Caco-2 (cell line): Measurements from ENCODE around the gene FNDC7. TPM values are rescaled to one million over a fixed set of nuclear protein-coding genes. Genes with fewer than 3 reads are reported as not detected.

Experiments
- BruUV-seq: library from RNA; stranded (reverse); fragments of 400-500 nt; replicated peaks from 2 replicates; lab custom pipeline; 2021; lab: Mats Ljungman, UMichigan
- CTCF ChIA-PET: fragments of 300-600 bp; sonication (Branson Sonifier 250); formaldehyde crosslinking; loops from one replicate; lab custom pipeline; 2022; ENCODE audit warnings: antibody characterized with exemption; lab: Charles Lee
- POLR2A ChIA-PET: fragments of 300-600 bp; sonication (Branson Sonifier 250); formaldehyde crosslinking; loops from one replicate; lab custom pipeline; 2022; ENCODE audit warnings: antibody characterized with exemption; lab: Charles Lee
- DNase-seq, 2 experiments: peaks; one replicate each; pipeline versions ENCODE4 v3.0.0 to v3.0.0-alpha.2; 2020 to 2022
- H3K27me3 ChIP-seq: replicated peaks from 2 replicates; pipeline ENCODE4 v1.6.0; 2011; ENCODE audit warnings: low read length; ENCODE audit not compliant: control insufficient read depth, insufficient read depth
- H3K36me3 ChIP-seq: 2 replicates; pipeline ENCODE4 v1.5.1; 2011; ENCODE audit warnings: low read length; ENCODE audit not compliant: control insufficient read depth, insufficient read depth
- H3K4me1 ChIP-seq: fragments of 250-450 bp; sonication (Bioruptor Pico); 2 replicates; pipeline ENCODE4 v1.5.1; 2020; ENCODE audit warnings: mild to moderate bottlenecking
- H3K4me3 ChIP-seq: 2 replicates; pipeline ENCODE4 v1.5.1; 2011; ENCODE audit warnings: low read depth, mild to moderate bottlenecking, control low read depth, low read length
- H3K9me3 ChIP-seq: fragments of 250-450 bp; sonication (Bioruptor Pico); 2 replicates; pipeline ENCODE4 v1.5.1; 2020; ENCODE audit warnings: mild to moderate bottlenecking, moderate library complexity
- H3K27ac Mint-ChIP-seq: one replicate; pipeline ENCODE4 v1.8.0; 2022; ENCODE audit warnings: mixed read lengths; ENCODE audit not compliant: unreplicated experiment
- H3K27me3 Mint-ChIP-seq: one replicate; pipeline ENCODE4 v1.8.0; 2022; ENCODE audit warnings: mixed read lengths; ENCODE audit not compliant: insufficient read depth, unreplicated experiment
- H3K36me3 Mint-ChIP-seq: one replicate; pipeline ENCODE4 v1.8.0; 2022; ENCODE audit warnings: mild to moderate bottlenecking, mixed read lengths; ENCODE audit not compliant: insufficient read depth, unreplicated experiment
- H3K4me1 Mint-ChIP-seq: one replicate; pipeline ENCODE4 v1.8.0; 2022; ENCODE audit warnings: low read depth, mixed read lengths; ENCODE audit not compliant: unreplicated experiment
- H3K4me3 Mint-ChIP-seq: one replicate; pipeline ENCODE4 v1.8.0; 2022; ENCODE audit warnings: mild to moderate bottlenecking, moderate library complexity, mixed read lengths; ENCODE audit not compliant: unreplicated experiment
- H3K9me3 Mint-ChIP-seq: one replicate; pipeline ENCODE4 v1.8.0; 2022; ENCODE audit warnings: mixed read lengths; ENCODE audit not compliant: unreplicated experiment
- CTCF ChIP-seq, 2 experiments: fragments of 200-600 bp in 1 of 2; IDR thresholded peaks; 1 replicate in 1 of 2; 2 replicates in 1 of 2; pipeline versions ENCODE4 v1.5.1 to v1.8.0; 2011 to 2022; ENCODE audit warnings: antibody characterized with exemption in 1 of 2, control low read depth in 1 of 2, inconsistent platforms in 1 of 2, low read depth in 1 of 2, low read length in 1 of 2, mild to moderate bottlenecking in 1 of 2, moderate library complexity in 1 of 2; ENCODE audit not compliant: insufficient read depth in 1 of 2, severe bottlenecking in 1 of 2, unreplicated experiment in 1 of 2
- intact Hi-C: fragments of 100-400 bp; cut with micrococcal nuclease; formaldehyde crosslinking; loops from one replicate; pipeline ENCODE4 v1.10.0; 2022; ENCODE audit not compliant: unreplicated experiment
- total RNA-seq: library from RNA; stranded (reverse); gene quantifications from 2 replicates; pipeline ENCODE4 v1.2.3, GENCODE V29; 2022

The FNDC7 gene
- total RNA-seq, 1 experiment from 2014 or later = not detected

GRCh38 chr1:108785264-108785663 is 72.6 kb downstream of the FNDC7 start:
- Histone ChIP-seq H3K36me3 (no peaks in the 10 kb centered on the region), H3K9me3 (peaks cover 8% of the 10 kb centered on the region), H3K27me3 (no peaks in the 10 kb centered on the region), H3K4me3 (no peak overlapping the region), H3K4me1 (peaks cover 7% of the 10 kb centered on the region; the same call in 1 of the 2 replicates)
- TF ChIP-seq CTCF (IDR thresholded peaks at IDR 0.05; ENCODE audit: insufficient read depth in 1 of 2, low read depth in 1 of 2, low read length in 1 of 2, severe bottlenecking in 1 of 2, unreplicated experiment in 1 of 2) = no peak
- H3K27ac Mint-ChIP-seq = no peak overlapping the region
- no peaks in the 10 kb centered on the region for H3K27me3 Mint-ChIP-seq
- H3K9me3 Mint-ChIP-seq = peaks cover 10% of the 10 kb centered on the region
- H3K36me3 Mint-ChIP-seq = peaks cover 40% of the 10 kb centered on the region
- intact Hi-C loops = no loop called here
- no peak overlapping the region for H3K4me3 Mint-ChIP-seq
- BruUV-seq = no TSS peak
- CTCF ChIA-PET = no interaction called here
- H3K4me1 Mint-ChIP-seq = peaks cover under 1% of the 10 kb centered on the region
- no peak for DNase-seq
- POLR2A ChIA-PET = no interaction called here

GRCh38 chr1:108785880-108786279 is 73.2 kb downstream of the FNDC7 start:
- H3K4me3 ChIP-seq = no peak overlapping the region
- Mint-ChIP-seq H3K9me3 (peaks cover 10% of the 10 kb centered on the region), H3K27ac (no peak overlapping the region), H3K27me3 (no peaks in the 10 kb centered on the region), H3K36me3 (peaks cover 40% of the 10 kb centered on the region), H3K4me3 (no peak overlapping the region), H3K4me1 (peaks cover 5% of the 10 kb centered on the region)
- H3K4me1 ChIP-seq = peaks cover 8% of the 10 kb centered on the region; the same call in 1 of the 2 replicates
- intact Hi-C loops = no loop called here
- no peak for TF ChIP-seq CTCF (IDR thresholded peaks at IDR 0.05; ENCODE audit: insufficient read depth in 1 of 2, low read depth in 1 of 2, low read length in 1 of 2, severe bottlenecking in 1 of 2, unreplicated experiment in 1 of 2)
- H3K36me3 ChIP-seq = no peaks in the 10 kb centered on the region
- ChIA-PET POLR2A (no interaction called here), CTCF (no interaction called here)
- H3K9me3 ChIP-seq = peaks cover 8% of the 10 kb centered on the region
- no TSS peak for BruUV-seq
- no peak for DNase-seq
- H3K27me3 ChIP-seq = no peaks in the 10 kb centered on the region

- no peak overlapping the region for H3K4me3 ChIP-seq
- Mint-ChIP-seq H3K27me3 (no peaks in the 10 kb centered on the region), H3K27ac (no peak overlapping the region), H3K4me3 (no peak overlapping the region), H3K36me3 (peaks cover 26% of the 10 kb centered on the region), H3K9me3 (peaks cover 18% of the 10 kb centered on the region), H3K4me1 (peaks cover 5% of the 10 kb centered on the region)
- DNase-seq = no peak
- no TSS peak for BruUV-seq
- POLR2A ChIA-PET = no interaction called here
- intact Hi-C loops = no loop called here
- H3K27me3 ChIP-seq = no peaks in the 10 kb centered on the region
- peaks cover 6% of the 10 kb centered on the region for H3K9me3 ChIP-seq
- no peaks in the 10 kb centered on the region for H3K36me3 ChIP-seq
- peaks cover 4% of the 10 kb centered on the region; the same call in 1 of the 2 replicates for H3K4me1 ChIP-seq
- CTCF ChIA-PET = no interaction called here
- no peak for TF ChIP-seq CTCF (IDR thresholded peaks at IDR 0.05; ENCODE audit: insufficient read depth in 1 of 2, low read depth in 1 of 2, low read length in 1 of 2, severe bottlenecking in 1 of 2, unreplicated experiment in 1 of 2)
Measured at GRCh38 chr1:108791790-108792189, 79.1 kb downstream of the FNDC7 start.

Other genes with a start within 250 kb of the FNDC7 start
- 2.8 and 3.1 TPM in 2 replicates for gene EEIG2, start 152.8 kb upstream of the FNDC7 start, total RNA-seq
- gene HENMT1, start 51.8 kb upstream of the FNDC7 start, total RNA-seq = 18.7 and 21.0 TPM in 2 replicates
- 37.7 and 37.8 TPM in 2 replicates for gene PRPF38B, start 20.6 kb upstream of the FNDC7 start, total RNA-seq
- gene STXBP3, start 33.8 kb downstream of the FNDC7 start, total RNA-seq = 24.1 and 34.3 TPM in 2 replicates
- not detected in 2 replicates for gene AKNAD1, start 144.2 kb downstream of the FNDC7 start, total RNA-seq
- 20.4 and 20.5 TPM in 2 replicates for gene GPSM2, start 164.1 kb downstream of the FNDC7 start, total RNA-seq